ENCODE results near the gene GPR135. TPM values are rescaled to one million over a fixed set of nuclear protein-coding genes. Genes with fewer than 3 reads are reported as not detected.

The GPR135 gene
- total RNA-seq, 1 donor from 2014 or later: 7.5 TPM

DNA sequence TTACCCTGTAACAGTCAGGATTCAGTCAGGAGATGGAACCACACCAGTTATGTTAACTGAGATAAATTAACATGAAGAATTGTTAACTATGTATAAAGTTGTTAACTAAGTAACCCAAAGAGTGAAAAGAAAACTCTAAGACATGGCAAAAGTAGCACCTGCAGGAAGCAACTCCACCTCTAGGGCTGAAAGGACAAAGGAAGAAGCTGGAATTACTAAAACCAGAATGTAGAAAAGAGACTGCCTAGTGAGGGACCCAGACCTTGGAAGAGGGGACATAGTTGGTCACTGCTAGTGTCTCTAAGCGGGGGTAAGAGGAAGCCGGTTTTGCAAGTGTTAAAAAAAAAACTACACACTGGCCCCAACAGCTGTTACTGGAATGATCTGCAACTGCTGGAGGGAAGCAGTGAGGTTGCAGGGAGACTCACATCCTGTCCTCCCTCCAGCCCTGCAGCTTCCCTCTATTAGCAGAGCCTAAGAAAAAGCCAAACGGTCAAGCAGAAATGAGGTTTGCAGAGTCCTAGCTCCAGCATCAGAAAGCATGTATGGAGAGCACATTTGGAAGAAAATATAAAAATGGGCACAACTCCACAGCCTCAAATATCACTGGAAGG, 39.8 kb downstream of the GPR135 start:
- DNase-seq (ENCODE audit: low spot score): no peak

DNA sequence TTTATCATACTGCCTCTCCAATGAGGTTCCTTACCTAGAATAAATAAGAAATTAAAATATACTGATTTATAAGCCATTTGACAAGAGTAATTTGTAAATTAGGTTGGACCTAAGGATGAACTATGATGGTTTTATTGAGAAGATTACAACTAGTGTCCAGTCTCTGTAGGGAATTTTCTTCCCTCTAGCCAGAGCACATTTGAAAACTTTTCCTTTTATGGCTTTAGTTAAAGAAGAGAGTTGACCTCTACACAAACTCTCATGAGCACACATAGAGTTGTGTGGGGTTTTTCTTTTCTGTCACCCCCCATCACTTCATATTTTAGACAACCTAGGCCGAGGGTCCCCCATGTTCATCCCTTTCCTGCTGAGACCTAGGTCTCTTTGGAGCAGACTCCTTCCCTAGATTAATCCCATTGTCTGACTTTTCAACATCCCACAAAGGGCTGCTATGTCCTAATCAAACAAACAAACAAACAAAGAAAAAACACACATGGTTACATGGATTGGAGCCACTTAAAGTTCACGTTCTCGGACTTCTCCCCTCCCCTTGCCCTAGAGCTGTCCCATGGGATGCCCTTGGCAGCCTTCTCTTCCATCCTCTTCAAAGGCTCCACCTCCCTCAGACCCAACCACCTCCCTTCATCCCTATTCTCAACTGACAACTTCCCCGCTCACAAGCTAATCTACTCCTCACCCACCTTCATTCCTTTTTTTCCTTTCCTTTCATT, 40.7 kb downstream of the GPR135 start:
- DNase-seq (ENCODE audit: low spot score): no peak

DNA sequence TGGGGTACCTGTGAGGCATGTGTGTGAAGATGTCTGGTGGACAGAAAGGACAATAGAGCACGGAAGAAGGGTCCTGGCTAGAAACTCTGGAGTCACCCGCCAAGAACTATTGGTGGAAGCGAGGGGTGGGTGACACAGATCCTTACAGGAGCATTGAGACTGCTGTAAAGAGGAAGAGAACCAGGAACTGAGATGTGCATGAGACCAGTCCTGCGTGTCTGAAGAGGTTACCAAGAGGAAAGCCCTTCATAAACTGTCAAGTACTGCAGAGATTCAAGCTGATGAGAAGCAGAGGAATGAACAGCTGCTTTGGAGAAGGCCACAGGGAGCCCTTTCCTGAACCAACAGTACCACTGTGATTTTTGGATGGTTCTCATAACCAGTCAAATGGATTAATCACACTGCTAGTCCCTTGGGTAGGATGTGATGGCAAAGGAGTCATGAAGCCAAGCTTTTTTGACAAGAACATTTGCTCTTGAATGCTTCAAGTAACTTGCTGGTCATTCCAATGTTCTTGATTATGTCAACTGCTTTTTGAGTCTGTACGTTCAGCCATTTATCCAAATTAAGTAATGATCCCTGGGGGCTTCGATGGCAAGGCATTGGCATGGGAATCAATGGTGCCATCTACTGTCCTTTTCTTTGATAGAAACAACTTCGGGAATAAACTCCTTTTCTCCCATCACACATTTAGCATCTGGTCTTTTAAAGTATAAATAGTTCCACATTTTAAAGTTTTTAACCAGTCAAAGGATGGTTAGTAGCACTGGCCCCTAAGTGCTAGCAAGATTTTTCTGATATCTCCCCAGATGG, 42.9 kb downstream of the GPR135 start:
- DNase-seq (ENCODE audit: low spot score): no peak

DNA sequence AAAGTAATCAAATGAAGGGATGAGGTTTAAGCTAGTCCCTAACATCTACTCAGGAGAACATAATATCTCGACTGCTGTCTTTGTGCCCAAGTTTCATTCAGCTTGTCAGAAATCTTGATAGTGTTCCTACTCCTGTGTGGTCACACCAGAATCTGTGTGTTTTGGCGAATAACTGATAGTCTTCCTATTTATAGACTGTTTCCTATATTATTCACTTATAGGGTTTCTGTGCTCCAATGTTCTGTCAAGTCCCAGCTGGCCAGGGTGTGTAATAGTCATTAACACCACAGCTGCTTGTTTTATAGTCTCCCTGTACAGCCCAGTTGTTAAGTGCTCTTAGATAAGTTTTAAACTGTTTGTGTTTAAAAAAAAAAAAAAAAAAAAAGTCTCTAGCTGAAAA, 45.9 kb downstream of the GPR135 start:
- no peak for DNase-seq (ENCODE audit: low spot score)

DNA sequence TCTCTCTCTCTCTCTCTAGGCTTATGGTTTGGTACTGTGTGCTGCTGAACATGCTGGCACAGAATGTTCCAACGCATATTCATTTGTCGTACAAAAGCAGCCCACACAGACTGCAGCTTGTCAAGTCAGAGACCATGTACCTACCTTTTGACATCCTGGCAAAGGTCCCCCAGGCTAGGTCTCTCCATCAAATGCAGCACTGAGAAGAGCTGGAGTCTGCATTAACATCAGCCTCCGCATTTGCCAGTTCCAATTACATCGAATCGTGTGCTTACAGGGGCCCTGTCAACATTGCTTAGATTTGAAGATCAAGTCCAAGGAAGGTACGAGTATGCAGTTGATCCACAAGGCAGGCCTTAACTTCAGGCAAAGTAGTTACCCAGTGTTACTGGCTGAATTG, 47.9 kb downstream of the GPR135 start:
- DNase-seq (ENCODE audit: low spot score): no peak

DNA sequence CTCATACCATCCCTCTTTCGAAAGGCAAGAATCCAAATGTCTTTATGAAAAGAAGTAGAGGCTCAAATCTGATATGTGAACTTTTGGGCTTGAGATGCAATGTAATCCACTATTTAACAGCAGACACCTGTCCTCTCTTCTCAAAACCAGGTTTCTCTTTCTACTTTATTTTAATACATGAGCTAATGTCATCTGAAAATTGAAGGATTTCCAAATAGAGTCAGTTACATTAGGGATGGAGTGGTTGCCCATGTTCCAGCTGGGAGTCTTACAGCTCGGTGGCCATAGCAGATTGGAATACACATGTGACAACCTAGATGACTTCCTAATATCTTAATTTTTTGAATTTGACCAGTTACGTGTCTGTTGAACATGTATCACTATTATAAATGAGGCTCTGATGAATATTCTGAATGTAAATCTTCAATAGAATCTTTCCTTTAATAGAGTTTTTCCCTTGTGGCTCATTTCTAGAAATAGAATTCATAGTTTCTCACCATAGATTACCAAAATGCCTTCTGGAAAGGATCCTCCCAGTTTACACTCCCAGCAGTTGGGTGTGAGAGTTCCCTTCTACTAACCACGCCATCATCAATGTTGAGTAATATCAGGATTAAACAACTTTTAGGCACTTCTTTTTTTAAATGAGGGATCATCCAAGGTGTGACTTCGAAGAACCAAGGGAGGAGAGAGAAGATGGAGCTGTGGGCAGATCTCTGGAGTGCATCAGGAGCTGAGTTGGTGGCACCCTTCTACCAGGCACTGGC, 49.2 kb downstream of the GPR135 start:
- no peak for DNase-seq (ENCODE audit: low spot score)

Other genes starting within 250 kb of the GPR135 start
- gene L3HYPDH, start 19.0 kb upstream of the GPR135 start, total RNA-seq: 62.8 TPM
- 33.7 TPM for gene JKAMP, start 19.1 kb upstream of the GPR135 start, total RNA-seq
- gene CCDC175, start 111.4 kb upstream of the GPR135 start, total RNA-seq: not detected